ENCODE data around the gene DUSP11. TPM values are rescaled to one million over a fixed set of nuclear protein-coding genes. Genes with fewer than 3 reads are reported as not detected.
A peak's percentile ranks its signal among the peaks of the same experiment; 100 is the strongest.
"Not testable (repeated sequence)": the region's sequence is repeated elsewhere in the genome, so short reads cannot be mapped to it uniquely, and the experiment has no call there.

The DUSP11 gene
- total and polyA plus RNA-seq, 9 of the 15 experiments (the other 6 are each of a cell fraction or from before 2014, with no cell fraction given) = 20.7 to 79.8 (median 29.3) TPM

GRCh38 chr2:73778867-73779466 lies 936 bp downstream of the DUSP11 start:
- Histone ChIP-seq H3K9ac (ENCODE audit: insufficient read depth in 1 of 2, low read depth in 2 of 2, low read length in 2 of 2) (peak overlapping the region; percentile 89 to 99), H3K4me2 (ENCODE audit: insufficient read depth, low read length) (peak overlapping the region; percentile 98), H3K36me3 (ENCODE audit: control insufficient read depth, insufficient read depth, low read length) (peaks cover 31% of the 10 kb centered on the region), H3K4me3 (peak overlapping the region; percentile 72), H3K79me2 (ENCODE audit: control insufficient read depth, insufficient read depth, low read length) (peaks cover 19% of the 10 kb centered on the region), H3K27ac (ENCODE audit: extremely low read depth, low read depth, low read length) (peak overlapping the region; percentile 75), H2AFZ (ENCODE audit: low read depth, low read length) (peak overlapping the region; percentile 98)
- in situ Hi-C loops (cut with MboI); H4K20me1 ChIP-seq (replicated peaks; ENCODE audit: control insufficient read depth, insufficient read depth, low read length); FAIRE-seq; H3K4me1 ChIP-seq (replicated peaks in 1 of 2; ENCODE audit: control insufficient read depth in 2 of 2, insufficient read depth in 2 of 2, low read length in 2 of 2); DNase-seq (ENCODE audit: extremely low read depth in 1 of 4, low spot score in 3 of 4); H3K9me3 ChIP-seq (replicated peaks; ENCODE audit: control insufficient read depth, insufficient read depth, low read depth, low read length); BruUV-seq (replicated peaks); CTCF ChIA-PET (ENCODE audit: low intra/inter-chr PET ratio); H3K9me1 ChIP-seq (ENCODE audit: control insufficient read depth, insufficient read depth, low read length); H3K27me3 ChIP-seq (ENCODE audit: control insufficient read depth in 2 of 2, insufficient read depth in 2 of 2, low read length in 2 of 2); TF ChIP-seq PBX2 (CRISPR knock-in tag; IDR thresholded peaks at IDR 0.05; ENCODE audit: low read depth): not testable (repeated sequence)
- WGBS (ENCODE audit: insufficient coverage, low coverage, missing lambda C conversion rate) = 16% methylated on average over 18 of the region's 18 CpGs
- peak; percentile 18 for ATAC-seq
- POLR2A ChIA-PET = interaction anchor here (0.5 to 0.9 kb wide), 4 partner anchors 40 to 798 kb away, joined by 3 read pairs; partner anchors contain the start of gene TPRKB
- 0 out of 2 replicates have a peak, but pooled peaks have one; percentile 33 for TF ChIP-seq PBX2 (tag; conservative IDR thresholded peaks at IDR 0.05; ENCODE audit: low read depth)
- TF ChIP-seq DPF2 (IDR thresholded peaks at IDR 0.05) = 0 out of 2 replicates have a peak, but pooled peaks have one; percentile 18
- TF ChIP-seq HDAC1 (IDR thresholded peaks at IDR 0.05) = peak in 1 of 2 experiments; percentile 24; a peak in 1 of 4 replicates
- TF ChIP-seq ARID1B (IDR thresholded peaks at IDR 0.05) = 0 out of 2 replicates have a peak, but pooled peaks have one; percentile 13
- peak; percentile 23; the same call in 1 of the 2 replicates for TF ChIP-seq ADNP (tag; IDR thresholded peaks at IDR 0.05)
- TF ChIP-seq ZNF3 (CRISPR knock-in tag; IDR thresholded peaks at IDR 0.05) = peak; percentile 5; the same call in 1 of the 2 replicates
- TF ChIP-seq MEIS2 (IDR thresholded peaks at IDR 0.05; ENCODE audit: partially characterized antibody) = peak; percentile 67
- peak; percentile 49 to 66; a peak in 2 of 4 replicates for TF ChIP-seq KDM1A (IDR thresholded peaks at IDR 0.05)
- peak; percentile 50 for TF ChIP-seq PKNOX1 (IDR thresholded peaks at IDR 0.05)
- intact Hi-C loops (cut with micrococcal nuclease) = loop anchor here (10.0 kb wide), 1 partner anchor 84 kb away; no protein-coding TSS in a partner anchor
